ENCODE data around the gene TRH.

The TRH gene

GRCh38 chr3:129974564-129974832 lies at the start of gene TRH:
Gene TRH (plus strand): TSS chr3:129974720. CDS start chr3:129975817, 1,097 bp downstream.
- no peak for DNase-seq

- DNase-seq, result no peak
Measured at GRCh38 chr3:129927072-129927471, 47.4 kb upstream of the TRH start.

GRCh38 chr3:129929383-129929782 lies 45.1 kb upstream of the TRH start:
- DNase-seq, result no peak

- no peak for DNase-seq
Measured at GRCh38 chr3:129933471-129933870, 41.0 kb upstream of the TRH start.

GRCh38 chr3:129934234-129935123 lies 40.0 kb upstream of the TRH start:
- no peak for DNase-seq

GRCh38 chr3:129936757-129937156 lies 37.8 kb upstream of the TRH start:
- no peak for DNase-seq

- DNase-seq, result no peak
Measured at GRCh38 chr3:129937717-129938116, 36.8 kb upstream of the TRH start.

- DNase-seq, result no peak
Measured at GRCh38 chr3:129938140-129938930, 36.2 kb upstream of the TRH start.

GRCh38 chr3:129940086-129940485 lies 34.4 kb upstream of the TRH start:
- no peak for DNase-seq

GRCh38 chr3:129942296-129942695 lies 32.2 kb upstream of the TRH start:
- peak; percentile 68 for DNase-seq

- DNase-seq, result no peak
Measured at GRCh38 chr3:129943020-129943419, 31.5 kb upstream of the TRH start.

- DNase-seq, result no peak
Measured at GRCh38 chr3:129944709-129945108, 29.8 kb upstream of the TRH start.

- peak; percentile 33 for DNase-seq
Measured at GRCh38 chr3:129947538-129948240, 26.8 kb upstream of the TRH start.

- peak; percentile 74 for DNase-seq
Measured at GRCh38 chr3:129950318-129951046, 24.0 kb upstream of the TRH start.

- DNase-seq, result no peak
Measured at GRCh38 chr3:129952556-129953355, 21.8 kb upstream of the TRH start.

GRCh38 chr3:129953621-129954020 lies 20.9 kb upstream of the TRH start:
- DNase-seq, result no peak

- DNase-seq, result peak; percentile 52
Measured at GRCh38 chr3:129954514-129954913, 20.0 kb upstream of the TRH start.

GRCh38 chr3:129956936-129957335 lies 17.6 kb upstream of the TRH start:
- DNase-seq, result no peak

- no peak for DNase-seq
Measured at GRCh38 chr3:129958755-129959154, 15.8 kb upstream of the TRH start.

GRCh38 chr3:129961141-129961541 lies 13.4 kb upstream of the TRH start:
- no peak for DNase-seq

- DNase-seq, result no peak
Measured at GRCh38 chr3:129962600-129962999, 11.9 kb upstream of the TRH start.

GRCh38 chr3:129965937-129966336 lies 8.6 kb upstream of the TRH start:
- no peak for DNase-seq

Data from GDM1 (cell line).